Gastrocnemius medialis (tissue), 4 donors: Measurements from ENCODE around the gene SKP1.

ENCODE experiments used
- CTCF ChIP-seq, 5 experiments: fragments of 450-650 bp in 3 of 5; fragments of 200-600 bp in 2 of 5; sonication (generic) in 2 of 5; IDR thresholded peaks in 4 of 5; conservative IDR thresholded peaks in 1 of 5; 1 replicate in 4 of 5; 2 replicates in 1 of 5; pipeline ENCODE4 v1.5.1; 2016 to 2019; ENCODE audit warnings: antibody characterized with exemption in 5 of 5, mild to moderate bottlenecking in 3 of 5, moderate library complexity in 3 of 5
- POLR2A ChIP-seq, 2 donors: fragments of 450-650 bp; IDR thresholded peaks; one replicate each; pipeline ENCODE4 v1.6.1; 2017; ENCODE audit warnings: antibody characterized with exemption in 2 of 2, mild to moderate bottlenecking in 2 of 2, moderate library complexity in 2 of 2

DNA sequence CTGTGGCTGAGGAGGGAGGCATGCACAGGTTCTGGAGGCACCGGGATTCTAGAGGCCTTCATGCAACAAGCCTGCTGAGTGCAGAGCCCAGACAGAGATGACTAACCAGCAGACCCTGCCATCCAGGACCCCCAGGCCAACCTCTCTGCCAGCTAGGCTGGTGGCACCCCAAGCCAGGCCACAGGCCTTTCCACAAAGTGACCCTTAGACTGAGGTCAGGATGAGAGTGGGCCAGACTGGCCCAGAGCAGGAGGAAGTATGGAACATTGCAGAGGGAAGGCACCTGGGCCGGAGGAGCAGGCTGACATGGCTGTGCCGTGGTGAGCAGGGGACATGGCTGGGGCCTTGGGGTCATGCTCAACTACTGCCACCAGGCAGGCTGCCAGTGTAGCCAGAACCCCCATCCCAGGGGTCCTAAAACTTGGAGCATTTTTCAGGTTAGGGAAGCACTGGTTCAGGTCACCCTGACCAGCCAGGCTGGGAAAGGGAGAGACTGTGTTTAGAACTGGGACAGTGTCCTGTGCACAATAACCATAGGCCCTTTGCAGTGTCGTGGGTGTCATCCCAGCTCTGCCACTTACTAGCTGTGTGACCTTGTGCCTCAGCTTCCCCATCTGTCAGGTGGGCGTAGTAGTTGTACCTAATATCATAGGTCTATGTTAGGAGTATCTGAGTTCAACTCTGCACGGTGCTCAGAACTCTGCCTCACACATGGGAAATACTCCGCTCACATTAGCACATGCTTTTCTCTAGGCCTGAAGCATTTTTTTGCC is 45.0 kb downstream of the SKP1 start:
- no peak for TF ChIP-seq POLR2A (IDR thresholded peaks at IDR 0.05)
- no peak for TF ChIP-seq CTCF (IDR thresholded peaks at IDR 0.05 in 4 of 5, conservative IDR thresholded peaks at IDR 0.05 in 1 of 5)
